ENCODE data around the gene WAS. TPM values are rescaled to one million over a fixed set of nuclear protein-coding genes. Genes with fewer than 3 reads are reported as not detected.

The WAS gene
- polyA plus RNA-seq, 1 of the 3 experiments (the other 2 are of a cell fraction) = 0.30 TPM

DNA sequence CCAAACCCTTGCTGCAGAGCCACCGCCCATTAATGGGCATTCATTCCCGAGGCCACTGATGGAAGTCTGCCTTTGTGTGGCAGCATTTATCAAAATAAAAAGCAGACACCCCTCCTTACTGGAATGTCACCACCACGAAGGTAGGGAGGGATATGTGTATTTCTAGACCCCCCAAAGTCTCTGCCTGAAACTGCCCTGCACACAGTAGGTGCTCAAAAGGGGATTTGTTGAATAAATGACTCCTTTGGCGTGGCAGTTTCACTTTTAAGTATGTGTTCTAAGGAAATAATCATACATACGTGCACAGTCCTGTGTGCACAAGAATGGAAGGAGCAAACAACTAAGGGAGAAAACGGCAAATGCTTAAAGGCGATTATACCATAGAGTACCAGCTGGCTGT lies 54.3 kb downstream of the WAS start (continued):
- TF ChIP-seq GABPA (IDR thresholded peaks at IDR 0.05; ENCODE audit: low read depth) (no peak), EZH2phosphoT487 (IDR thresholded peaks at IDR 0.05; ENCODE audit: borderline replicate concordance, low read depth) (no peak), NRF1 (IDR thresholded peaks at IDR 0.05; ENCODE audit: low read depth, low read length) (no peak)

Small RNA genes within 50 kb of the gene (small RNA-seq; reads per million reads assigned to genes)
- gene RNU6-1056P = 0 reads per million in 7 experiments

Other genes starting within 250 kb of the WAS start
- 0.33 and 0.44 TPM in 2 replicates for gene SLC38A5, start 213.5 kb upstream of the WAS start, polyA plus RNA-seq (2012; rRNA removed)
- 31.5 and 34.1 TPM in 2 replicates for gene FTSJ1, start 207.6 kb upstream of the WAS start, polyA plus RNA-seq (2012; rRNA removed)
- gene PORCN, start 174.8 kb upstream of the WAS start, polyA plus RNA-seq (2012; rRNA removed) = 10.6 and 11.0 TPM in 2 replicates
- gene EBP, start 162.0 kb upstream of the WAS start, polyA plus RNA-seq (2012; rRNA removed) = 28.9 and 30.2 TPM in 2 replicates
- gene TBC1D25, start 144.1 kb upstream of the WAS start, polyA plus RNA-seq (2012; rRNA removed) = 11.8 and 18.4 TPM in 2 replicates
- gene RBM3, start 109.3 kb upstream of the WAS start, polyA plus RNA-seq (2012; rRNA removed) = 183 and 222 TPM in 2 replicates
- 58.0 and 101 TPM in 2 replicates for gene WDR13, start 86.3 kb upstream of the WAS start, polyA plus RNA-seq (2012; rRNA removed)
- 6.3 and 8.5 TPM in 2 replicates for gene SUV39H1, start 12.9 kb downstream of the WAS start, polyA plus RNA-seq (2012; rRNA removed)
- not detected in 2 replicates for gene GLOD5, start 77.9 kb downstream of the WAS start, polyA plus RNA-seq (2012; rRNA removed)
- gene GATA1, start 102.8 kb downstream of the WAS start, polyA plus RNA-seq (2012; rRNA removed) = not detected in 2 replicates
- 34.0 and 48.9 TPM in 2 replicates for gene HDAC6, start 118.3 kb downstream of the WAS start, polyA plus RNA-seq (2012; rRNA removed)
- 0.03 and 0.06 TPM in 2 replicates for gene ERAS, start 142.7 kb downstream of the WAS start, polyA plus RNA-seq (2012; rRNA removed)
- gene PCSK1N, start 151.8 kb downstream of the WAS start, polyA plus RNA-seq (2012; rRNA removed) = 24.8 and 35.0 TPM in 2 replicates
- 81.0 and 87.0 TPM in 2 replicates for gene TIMM17B, start 214.0 kb downstream of the WAS start, polyA plus RNA-seq (2012; rRNA removed)
- gene PQBP1, start 214.1 kb downstream of the WAS start, polyA plus RNA-seq (2012; rRNA removed) = 67.2 and 113 TPM in 2 replicates
- gene SLC35A2, start 227.8 kb downstream of the WAS start, polyA plus RNA-seq (2012; rRNA removed) = 71.3 and 79.3 TPM in 2 replicates
- 12.3 and 14.5 TPM in 2 replicates for gene PIM2, start 235.2 kb downstream of the WAS start, polyA plus RNA-seq (2012; rRNA removed)